Measurements from ENCODE around the gene PLS3.
A peak's percentile ranks its signal among the peaks of the same experiment; 100 is the strongest.
"Not testable (repeated sequence)": the region's sequence is repeated elsewhere in the genome, so short reads cannot be mapped to it uniquely, and the experiment has no call there.

PLS3 gene

DNA sequence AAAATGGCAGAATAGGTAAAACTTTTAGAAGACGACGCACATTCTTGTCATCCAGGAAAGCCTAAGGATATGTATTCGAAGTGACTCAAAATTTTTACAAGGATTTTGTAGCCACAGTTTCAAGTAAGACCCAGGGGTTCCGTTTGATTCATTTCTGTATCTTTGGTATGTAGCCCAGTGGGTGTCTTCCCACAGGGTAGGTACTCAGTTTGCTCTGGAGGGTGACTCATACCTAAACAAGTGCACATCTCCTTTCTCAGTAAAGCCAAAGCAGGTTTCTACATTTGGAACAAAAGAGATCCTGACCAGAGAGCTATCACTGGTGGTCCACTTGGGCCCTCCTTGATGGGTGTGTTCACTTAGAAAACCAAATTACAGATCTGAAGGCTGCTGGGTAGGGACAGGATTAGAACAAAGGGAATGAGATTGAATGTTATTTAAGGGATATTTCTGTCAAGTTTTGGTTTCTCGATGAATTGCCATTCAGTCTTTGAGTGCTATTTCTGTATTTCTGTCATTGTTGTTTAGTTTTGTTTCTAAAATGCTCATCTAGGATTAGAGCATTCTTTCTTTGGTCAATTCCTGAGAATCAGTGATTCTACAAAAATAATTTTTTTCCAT is 56.1 kb downstream of the PLS3 start:
- no peak for DNase-seq

DNA sequence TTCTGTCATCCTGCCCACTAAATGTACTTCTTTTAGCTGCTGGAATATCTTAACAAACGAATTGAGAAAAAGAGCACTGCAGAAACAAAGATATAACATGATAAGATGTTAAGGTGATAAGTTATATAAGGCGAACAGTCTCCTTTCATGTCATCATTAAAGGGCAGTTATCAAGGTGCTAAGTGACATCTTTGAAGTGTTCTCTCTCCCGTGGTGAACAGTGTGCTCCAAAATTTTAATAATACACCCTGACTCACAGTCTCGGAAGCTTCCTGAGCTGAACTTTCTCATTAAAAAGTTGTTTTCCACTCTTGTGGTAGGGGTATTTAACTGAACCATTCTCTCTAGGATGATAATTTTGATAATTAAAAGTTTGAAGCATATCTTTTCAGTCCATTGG is 61.6 kb downstream of the PLS3 start:
- DNase-seq, result no peak

DNA sequence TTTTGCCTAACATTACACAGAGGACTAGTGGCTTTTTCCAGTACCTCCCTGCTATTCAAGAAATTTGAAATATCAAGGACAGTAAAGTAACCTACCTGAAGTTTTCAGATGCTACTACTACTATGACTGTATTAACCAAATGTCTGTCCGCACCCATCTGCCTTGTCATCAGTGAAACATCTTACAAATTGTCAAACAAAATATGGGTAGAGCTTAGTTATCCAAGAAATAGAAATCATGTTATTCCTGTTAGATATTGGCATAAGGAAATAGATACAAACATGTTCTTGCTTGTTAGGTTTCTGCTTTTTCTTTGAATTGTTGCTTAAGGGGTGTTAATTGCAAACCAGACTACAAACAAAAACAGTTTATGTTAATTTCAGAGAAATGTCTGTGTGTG is 63.9 kb downstream of the PLS3 start:
- no peak for DNase-seq

DNA sequence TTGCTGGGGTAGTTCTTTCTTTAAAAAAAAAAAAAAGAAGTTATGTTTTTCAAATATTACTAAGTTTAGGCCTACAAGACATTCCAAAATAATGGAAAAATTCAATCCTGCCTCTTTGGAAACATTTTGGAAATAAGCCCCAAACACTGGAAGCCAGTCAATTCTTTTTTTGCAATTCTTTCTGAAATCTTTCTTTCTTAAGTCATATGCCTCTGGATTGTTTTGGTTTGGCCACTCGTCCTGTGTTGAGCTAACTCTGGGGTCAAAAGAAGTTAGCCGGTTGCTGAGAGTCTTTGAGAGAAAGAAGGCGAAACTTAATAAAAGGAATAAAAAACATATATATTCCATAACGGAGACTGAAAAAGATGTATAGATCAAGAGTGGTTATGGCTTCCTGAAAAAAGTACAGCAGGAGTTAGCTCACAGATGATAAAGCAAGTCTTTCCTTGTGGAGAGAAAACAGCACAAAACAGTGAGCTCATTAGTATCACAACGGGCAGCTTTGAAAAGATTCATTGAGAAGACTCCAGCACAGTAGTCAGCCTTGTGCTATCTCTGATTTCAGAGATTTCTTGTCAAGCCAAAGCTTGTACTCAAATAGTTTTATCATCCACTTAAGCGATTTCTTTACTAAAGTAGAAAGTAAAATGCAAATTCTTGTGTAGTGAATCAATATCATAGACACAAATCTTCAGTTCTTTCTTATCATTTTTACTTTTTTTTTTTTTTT is 64.8 kb downstream of the PLS3 start:
- no peak for DNase-seq

DNA sequence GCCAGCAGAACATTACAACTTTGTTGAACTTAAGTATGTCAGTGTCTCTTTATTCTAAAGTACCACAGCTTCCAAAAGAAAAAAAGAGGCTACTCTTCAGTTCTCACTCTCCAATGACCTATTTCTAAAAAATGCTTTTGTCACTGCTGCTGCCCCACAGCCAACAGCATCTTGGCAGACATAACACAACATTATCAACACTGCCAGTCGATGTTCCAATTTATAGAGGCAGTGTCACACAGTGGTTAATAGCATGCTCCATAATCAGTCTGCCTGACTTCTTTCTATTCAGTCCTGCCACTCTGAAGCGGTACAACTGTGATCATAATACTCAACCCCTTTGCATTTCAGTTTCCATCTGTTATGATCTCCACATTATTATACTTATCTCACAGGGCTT is 69.2 kb downstream of the PLS3 start:
- DNase-seq, result no peak

DNA sequence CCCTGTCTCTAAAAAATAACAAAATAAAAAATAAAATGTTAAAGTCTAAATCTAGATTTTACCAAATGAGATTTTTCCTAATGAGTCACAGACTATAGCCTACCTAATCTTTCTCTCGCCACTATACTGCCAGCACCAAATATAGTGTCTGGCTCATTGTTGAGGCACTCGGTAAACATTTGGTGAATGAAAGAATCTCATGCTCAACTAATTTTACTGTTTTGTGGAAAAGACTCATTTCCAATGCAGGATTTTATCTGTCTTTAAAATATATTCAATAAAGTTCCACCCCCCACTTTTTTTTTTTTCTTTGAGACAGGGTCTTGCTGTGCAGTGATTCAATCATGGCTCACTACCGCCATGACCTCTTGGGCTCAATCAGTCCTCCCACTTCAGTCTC is 71.5 kb downstream of the PLS3 start:
- DNase-seq, result no peak

DNA sequence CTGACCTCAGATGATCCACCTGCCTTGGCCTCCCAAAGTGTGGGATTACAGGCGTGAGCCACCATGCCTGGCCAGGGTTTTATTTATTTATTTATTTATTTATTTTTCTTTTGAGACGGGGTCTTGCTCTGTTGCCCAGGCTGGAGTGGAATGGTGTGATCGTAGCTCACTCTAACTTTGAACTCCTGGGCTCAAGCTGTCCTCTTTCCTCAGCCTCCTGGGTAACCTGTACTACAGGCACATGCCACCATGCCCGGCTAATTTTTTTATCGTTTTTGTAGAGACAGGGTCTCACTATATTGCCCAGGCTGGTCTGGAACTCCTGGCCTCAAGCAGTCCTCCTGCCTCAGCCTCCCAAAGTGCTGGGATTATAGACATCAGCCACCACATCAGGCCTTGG is 72.4 kb downstream of the PLS3 start:
- not testable (repeated sequence) for DNase-seq

DNA sequence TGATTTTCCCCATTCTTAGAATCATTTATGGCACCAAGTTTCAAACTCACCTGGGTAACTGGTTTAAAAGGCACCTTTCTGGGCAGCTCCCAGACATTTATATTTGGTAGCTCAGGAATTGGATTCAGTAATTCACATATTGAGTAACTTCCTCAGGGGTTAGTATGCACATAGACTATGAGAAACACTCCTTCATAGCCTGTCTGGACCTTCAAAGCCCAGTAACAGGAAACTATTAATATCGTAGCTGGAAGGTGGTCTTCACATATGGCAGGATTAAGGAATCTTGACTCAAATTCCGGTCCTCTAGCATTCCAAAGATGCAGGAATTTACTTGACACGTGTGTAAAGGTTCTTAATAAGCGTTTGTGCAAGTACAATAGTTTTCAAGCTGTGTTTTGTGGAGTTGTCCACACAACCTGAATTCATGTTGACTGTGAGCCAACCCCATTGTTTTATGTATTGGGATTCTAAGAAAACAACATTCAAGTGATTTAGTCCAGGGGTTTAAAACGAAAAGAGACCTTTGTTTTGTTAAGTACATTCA is 78.4 kb downstream of the PLS3 start:
- no peak for DNase-seq

DNA sequence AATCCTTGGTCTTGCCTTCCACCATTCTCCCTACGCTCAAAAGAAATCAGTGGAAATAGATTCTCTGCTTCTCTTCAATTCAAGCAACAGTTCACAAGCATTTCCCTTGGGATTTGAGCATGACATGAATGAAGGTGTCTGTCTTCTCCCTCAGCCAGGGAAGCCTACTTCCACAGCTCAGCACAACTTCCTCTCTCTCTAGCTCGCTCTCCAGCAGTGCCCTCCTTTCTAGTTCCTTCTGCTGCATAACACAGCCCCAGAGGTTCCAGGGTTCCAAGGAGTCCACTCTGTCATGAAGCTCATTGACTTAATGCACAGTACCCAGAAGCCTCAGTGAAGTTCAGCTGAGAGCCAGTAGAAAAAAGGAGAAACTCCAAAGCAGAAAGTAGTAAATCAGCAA is 81.3 kb downstream of the PLS3 start:
- no peak for DNase-seq

DNA sequence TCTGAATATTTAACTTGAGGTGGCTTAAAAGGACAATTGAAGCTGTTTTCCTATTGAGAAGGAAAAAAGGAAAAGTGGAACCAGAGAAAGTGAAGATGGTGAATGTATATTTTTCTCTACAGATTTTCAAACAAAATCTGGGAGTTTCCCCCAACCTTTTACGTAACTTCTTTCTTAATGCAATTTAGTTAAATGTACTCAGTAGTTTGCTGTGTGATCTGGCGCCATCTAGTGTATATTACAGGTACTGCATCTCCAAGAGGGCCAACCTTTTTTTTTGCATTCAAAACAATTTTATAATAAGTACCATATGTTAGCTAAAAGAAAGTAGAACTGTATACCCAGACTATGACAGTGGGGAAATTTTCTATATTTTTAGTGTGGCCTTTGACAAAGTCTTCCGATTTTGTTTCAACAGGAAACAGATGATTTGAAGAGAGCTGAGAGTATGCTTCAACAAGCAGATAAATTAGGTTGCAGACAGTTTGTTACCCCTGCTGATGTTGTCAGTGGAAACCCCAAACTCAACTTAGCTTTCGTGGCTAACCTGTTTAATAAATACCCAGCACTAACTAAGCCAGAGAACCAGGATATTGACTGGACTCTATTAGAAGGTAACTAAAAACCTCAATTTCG is 82.0 kb downstream of the PLS3 start:
- no peak for DNase-seq

DNA sequence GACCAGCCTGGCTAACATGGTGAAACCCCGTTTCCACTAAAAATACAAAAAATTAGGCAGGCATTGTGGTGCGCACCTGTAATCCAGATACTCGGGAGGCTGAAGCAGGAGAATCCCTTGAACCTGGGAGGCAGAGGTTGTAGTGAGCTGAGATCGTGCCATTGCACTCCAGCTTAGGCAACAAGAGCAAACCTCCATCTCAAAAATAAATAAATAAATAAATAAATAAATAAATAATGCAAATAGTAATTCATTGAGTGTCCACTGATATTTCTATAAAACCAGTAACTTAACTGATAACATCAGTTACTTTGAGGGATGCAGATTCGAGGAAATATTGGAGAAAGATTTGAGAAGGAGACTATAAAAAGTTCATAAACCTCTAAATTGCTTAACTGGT is 83.4 kb downstream of the PLS3 start:
- not testable (repeated sequence) for DNase-seq

DNA sequence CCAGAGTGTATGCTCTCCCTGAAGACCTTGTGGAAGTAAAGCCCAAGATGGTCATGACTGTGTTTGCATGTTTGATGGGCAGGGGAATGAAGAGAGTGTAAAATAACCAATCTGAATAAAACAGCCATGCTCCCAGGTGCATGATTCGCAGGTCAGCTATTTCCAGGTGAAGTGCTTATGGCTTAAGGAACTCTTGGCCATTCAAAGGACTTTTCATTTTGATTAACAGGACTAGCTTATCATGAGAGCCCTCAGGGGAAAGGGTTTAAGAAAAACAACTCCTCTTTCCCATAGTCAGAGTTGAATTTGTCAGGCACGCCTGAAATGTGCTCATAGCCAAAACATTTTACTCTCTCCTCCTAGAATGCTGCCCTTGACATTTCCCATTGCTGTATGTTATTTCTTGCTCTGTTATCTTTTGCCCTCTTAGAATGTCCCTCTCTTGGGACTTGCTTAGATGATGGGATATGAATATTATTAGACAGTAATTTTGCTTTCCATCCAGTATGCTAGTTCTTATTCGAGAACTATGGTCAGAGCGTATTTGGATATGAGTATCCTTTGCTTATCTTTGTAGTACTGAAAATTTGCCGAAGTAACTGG is 88.6 kb downstream of the PLS3 start:
- no peak for DNase-seq

DNA sequence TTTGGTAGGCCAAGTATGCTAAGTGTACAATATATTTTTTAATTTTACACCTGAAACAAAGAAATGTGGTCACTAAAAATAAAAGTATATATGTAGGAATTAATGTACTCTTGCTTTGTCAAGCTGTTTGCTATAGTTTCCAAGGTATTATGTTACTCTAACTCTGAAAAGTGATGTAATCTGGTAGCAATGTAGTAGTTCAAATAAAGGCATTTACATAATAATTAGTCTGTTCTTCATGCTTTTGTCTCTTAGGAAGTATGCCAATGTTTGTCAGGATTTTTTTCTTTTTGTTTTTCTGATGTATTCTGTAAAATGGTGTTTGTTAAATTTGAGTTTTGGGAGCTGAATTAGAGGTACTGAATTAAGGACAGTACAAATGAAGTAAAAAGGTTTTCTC is 89.5 kb downstream of the PLS3 start:
- no peak for DNase-seq

DNA sequence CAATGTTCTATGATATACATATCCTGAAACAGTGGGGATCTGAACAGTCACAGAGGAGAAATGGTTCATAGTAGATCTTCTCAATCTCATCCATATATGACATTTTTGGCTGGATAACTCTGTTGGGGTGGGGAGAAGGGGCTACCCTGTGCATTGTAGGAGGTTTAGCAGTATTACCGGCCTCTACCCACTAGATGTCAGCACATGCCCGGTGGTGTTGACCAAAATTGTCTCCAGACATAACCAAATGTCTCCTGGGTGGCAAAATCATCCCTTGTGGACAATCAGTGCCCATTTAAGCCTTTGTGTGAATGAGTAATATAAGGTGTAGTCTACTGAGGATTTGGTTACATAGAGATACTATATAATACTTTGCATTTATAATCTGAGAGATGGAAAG is 89.9 kb downstream of the PLS3 start:
- peak; percentile 32 for DNase-seq

DNA sequence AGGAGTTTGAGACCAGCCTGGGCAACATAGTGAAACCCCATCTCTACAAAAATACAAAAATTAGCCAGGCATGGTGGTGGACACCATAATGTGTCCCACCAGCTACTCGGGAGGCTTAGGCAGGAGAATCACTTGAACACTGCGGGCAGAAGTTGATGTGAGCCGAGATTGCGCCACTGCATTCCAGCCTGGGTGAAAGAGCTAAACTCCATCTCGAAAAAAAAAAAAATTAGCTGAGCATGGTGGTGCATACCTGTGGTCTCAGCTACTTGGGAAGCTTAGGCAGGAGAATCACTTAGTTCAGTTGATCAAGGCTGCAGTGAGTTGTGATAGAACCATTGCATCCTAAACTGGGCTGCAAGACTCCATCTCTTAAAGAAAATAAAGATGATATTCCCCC is 91.2 kb downstream of the PLS3 start:
- DNase-seq, result no peak

DNA sequence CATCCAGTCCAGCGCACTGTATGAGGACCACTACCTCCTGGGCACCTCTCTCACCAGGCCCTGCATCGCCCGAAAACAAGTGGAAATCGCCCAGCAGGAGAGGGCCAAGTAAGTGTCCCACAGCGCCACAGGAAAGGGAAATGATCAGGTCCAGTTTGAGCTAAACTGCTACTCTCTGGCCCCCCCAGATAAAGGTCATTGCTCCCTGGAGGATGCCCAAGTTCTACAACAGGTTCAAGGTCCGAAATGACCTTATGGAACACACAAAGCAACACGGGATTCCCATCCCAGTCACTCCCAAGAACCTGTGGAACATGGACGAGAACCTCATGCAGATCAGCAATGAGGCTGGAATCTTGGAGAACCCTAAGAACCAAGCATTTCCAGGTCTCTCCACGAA is 104.1 kb downstream of the PLS3 start:
- DNase-seq, result no peak

DNA sequence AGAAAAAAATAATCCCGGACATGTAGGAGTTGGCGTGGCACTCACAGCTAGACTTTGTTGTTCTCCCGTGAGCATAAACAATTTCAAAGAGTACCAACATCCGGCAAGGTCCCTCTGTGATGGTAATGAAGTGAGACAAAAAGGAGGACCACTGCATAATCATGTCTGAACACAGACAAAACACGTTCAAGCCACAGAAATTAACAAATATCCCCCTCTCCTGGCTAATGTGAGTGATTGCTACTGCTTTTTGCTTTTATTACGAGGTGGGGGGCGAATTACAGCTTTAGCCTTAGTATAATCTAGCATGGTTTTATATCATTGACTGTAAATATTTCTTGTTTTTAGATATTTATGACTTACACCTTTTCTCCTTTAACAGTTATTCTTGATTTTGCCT is 118.5 kb downstream of the PLS3 start:
- peak; percentile 15 for DNase-seq

DNA sequence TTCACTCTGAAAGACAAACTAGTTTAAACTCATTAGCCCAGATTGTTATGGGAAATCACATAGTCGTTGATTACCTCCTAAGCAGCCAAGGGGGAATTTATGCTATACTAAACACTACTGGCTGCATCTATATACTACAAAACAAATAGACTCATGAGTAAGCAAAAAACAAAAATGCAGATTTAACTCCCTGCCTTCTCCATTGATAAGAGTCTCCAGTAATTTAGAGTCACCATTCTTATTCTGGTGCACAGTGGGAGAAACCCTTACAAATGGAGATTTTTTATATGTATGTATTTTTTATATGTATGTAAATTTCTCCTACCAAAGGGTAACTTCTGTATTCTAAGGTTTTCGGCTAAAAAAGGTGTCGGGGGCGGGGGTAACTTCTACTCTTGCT is 126.6 kb downstream of the PLS3 start:
- no peak for DNase-seq

DNA sequence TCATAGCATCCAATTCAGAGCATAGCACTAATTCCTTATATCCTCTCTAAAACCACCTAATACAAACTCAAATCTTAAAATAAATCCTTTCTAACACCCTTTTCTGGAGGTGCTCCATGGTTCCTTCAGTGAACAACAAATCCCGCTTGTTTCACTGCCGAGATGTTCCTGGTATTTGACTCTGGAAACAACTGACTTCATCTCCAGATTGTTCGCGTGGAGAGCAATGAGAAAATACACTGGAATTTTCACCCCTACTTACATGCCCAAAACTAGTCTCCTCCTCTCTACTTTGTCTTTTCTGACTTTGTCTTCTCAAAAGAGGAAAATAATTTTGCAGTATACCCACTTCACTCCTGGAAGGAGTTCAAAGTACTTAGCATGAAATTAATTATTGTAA is 129.0 kb downstream of the PLS3 start:
- DNase-seq, result no peak

DNA sequence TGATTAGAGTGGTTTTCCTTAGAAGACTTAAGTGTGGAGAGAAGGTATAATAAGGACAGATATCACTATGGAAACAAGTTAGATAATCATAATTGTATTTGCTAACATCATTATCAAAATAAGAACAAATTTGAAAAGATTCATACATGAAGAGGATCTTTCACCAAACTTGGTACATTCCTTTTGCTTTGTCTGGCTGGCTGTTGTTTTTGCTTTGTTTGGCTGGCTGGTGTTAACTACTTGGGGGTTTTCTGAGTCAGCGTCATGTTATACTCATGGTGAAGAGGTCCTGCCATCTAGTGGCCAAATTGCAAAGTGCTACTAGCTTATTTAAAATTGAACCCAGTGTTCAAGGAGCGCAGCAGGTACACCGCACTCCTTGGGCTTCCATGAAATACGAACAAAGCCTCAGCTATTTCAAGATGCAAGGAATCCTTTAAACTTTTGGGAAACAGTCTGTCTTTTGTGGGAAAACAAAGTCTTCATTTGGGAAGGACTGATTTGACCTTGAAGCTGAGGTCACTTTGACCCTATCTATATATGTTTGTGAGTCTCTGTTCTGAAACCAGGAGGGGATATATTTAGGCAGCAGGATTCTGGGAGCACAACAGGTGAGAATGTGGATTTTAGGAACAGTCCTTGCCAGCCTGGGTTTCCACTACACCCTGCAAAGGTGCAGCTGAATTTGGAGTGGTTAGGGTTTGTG is 129.7 kb downstream of the PLS3 start:
- DNase-seq, result peak; percentile 46

DNA sequence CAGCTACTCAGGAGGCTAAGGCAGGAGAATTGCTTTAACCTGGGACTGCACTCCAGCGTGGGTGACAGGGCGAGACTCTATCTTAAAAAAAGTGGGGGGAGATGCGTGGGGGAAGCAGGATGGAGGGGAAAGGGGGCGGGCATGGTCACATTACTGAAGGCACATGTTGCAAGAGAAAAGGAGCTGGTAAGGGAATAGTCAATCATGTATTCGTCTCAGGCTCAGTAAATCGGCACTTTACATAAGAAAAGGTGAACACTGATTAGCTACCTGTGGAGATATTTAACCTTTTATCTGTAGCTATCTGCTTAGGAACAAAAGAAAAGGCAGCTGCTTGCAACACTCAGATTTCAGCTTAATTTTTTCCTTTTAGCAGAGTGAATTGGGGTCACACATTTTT is 132.5 kb downstream of the PLS3 start:
- DNase-seq, result no peak

DNA sequence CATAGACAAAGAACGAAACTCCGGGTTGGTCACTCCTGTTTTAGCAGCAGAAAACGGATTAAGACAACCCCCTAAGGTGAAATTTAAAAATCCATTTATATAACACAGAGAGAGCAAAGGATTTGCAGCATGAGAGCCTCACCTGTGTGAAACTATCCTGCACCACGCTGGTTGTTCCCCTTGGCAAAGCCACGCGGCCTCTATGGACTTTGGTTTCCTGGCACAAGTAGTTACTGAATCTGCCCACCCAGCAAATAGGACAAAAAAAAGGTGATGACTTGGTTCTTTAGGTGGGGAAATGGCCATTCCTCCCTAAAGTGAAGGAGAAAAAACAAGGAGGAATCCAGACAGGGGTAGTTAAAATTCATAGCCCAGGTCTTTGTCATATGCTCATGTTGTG is 133.1 kb downstream of the PLS3 start:
- no peak for DNase-seq

DNA sequence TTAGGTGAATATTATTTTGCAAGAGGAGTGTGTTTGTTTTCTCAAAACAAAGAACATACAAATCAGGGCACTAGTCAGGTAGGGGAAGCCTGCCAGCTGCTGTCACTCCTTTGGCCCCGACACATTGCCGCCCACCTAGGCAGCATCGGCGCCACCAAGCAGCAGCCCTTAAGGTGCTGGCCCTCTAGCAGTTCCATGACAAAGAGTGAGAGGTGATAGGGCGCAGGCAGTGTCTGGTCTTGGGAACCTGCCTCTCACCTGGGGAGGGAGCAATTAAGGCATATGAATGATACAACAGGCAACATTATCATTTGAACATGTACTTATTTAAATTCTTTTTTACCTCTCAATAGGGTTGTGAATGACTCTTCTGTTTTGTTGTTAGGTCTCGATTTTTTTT is 135.1 kb downstream of the PLS3 start:
- no peak for DNase-seq

Measured in NCI-H1105 (cell line).